Naive thymus-derived CD8-positive, alpha-beta T cell (primary cell): Measurements from ENCODE around the gene MRPL22. TPM values are rescaled to one million over a fixed set of nuclear protein-coding genes. Genes with fewer than 3 reads are reported as not detected.
A peak's percentile ranks its signal among the peaks of the same experiment; 100 is the strongest.
"Not testable (repeated sequence)": the region's sequence is repeated elsewhere in the genome, so short reads cannot be mapped to it uniquely, and the experiment has no call there.

ENCODE experiments used
- ATAC-seq, 2 donors: fragments of 150-1000 bp; cut with Tn5 transposase in 1 of 2; sonication (Bioruptor Pico), chemical (Tn5 transposase) in 1 of 2; 1 replicate in 1 of 2; 2 replicates in 1 of 2; pipeline ENCODE4 v1.10.0; 2021; ENCODE audit warnings: mild to moderate bottlenecking in 2 of 2, moderate library complexity in 2 of 2
- POLR2A ChIA-PET: fragments of 350-600 bp; sonication (Branson Sonifier 250); formaldehyde crosslinking; loops from one replicate; lab custom pipeline; 2021; ENCODE audit warnings: antibody characterized with exemption; lab: Charles Lee
- DNase-seq, 10 donors: peaks; one replicate each; pipeline versions ENCODE4 v3.0.0 to v3.0.0-alpha.2; 2020 to 2022
- H3K27ac Mint-ChIP-seq, 10 donors: one replicate each; pipeline ENCODE4 v1.8.0; 2020 to 2022; ENCODE audit warnings: mild to moderate bottlenecking in 10 of 10, mixed read lengths in 10 of 10, moderate library complexity in 4 of 10, inconsistent platforms in 1 of 10
- H3K27me3 Mint-ChIP-seq, 5 donors: one replicate each; pipeline ENCODE4 v1.8.0; 2021 to 2022; ENCODE audit warnings: mixed read lengths in 5 of 5
- H3K36me3 Mint-ChIP-seq, 3 donors: one replicate each; pipeline ENCODE4 v1.8.0; 2020 to 2022; ENCODE audit warnings: mixed read lengths in 3 of 3, mild to moderate bottlenecking in 2 of 3, inconsistent platforms in 1 of 3
- H3K4me1 Mint-ChIP-seq, 4 donors: one replicate each; pipeline ENCODE4 v1.8.0; 2021 to 2022; ENCODE audit warnings: mixed read lengths in 4 of 4
- H3K4me3 Mint-ChIP-seq, 10 donors: one replicate each; pipeline ENCODE4 v1.8.0; 2020 to 2022; ENCODE audit warnings: mild to moderate bottlenecking in 10 of 10, mixed read lengths in 10 of 10, moderate library complexity in 6 of 10, inconsistent platforms in 1 of 10
- H3K9me3 Mint-ChIP-seq, 9 donors: one replicate each; pipeline ENCODE4 v1.8.0; 2020 to 2022; ENCODE audit warnings: mixed read lengths in 9 of 9, mild to moderate bottlenecking in 3 of 9, inconsistent platforms in 1 of 9, moderate library complexity in 1 of 9
- polyA plus RNA-seq, 3 donors: library from polyadenylated mRNA; unstranded; fragments of 300-500 nt; fragmentation: Illumina TruSeq; gene quantifications; one replicate each; pipeline ENCODE4 v1.2.3, GENCODE V29; 2021
- total RNA-seq, 8 experiments: library from RNA in 2 of 8; stranded (reverse) in 2 of 8; gene quantifications; one replicate each; pipeline ENCODE4 v1.2.3 and lab custom pipeline; 2021 to 2026

MRPL22 gene
- 10 to 100 TPM; 25.6 to 27.2 TPM for total RNA-seq
- 100 to 1,000 TPM in 1 of 3 donors, 10 to 100 TPM in 2; 71.8 to 108 (median 88.8) TPM for polyA plus RNA-seq
- total RNA-seq (lab: John Stamatoyannopoulos, UW) = 9.3 to 22.7 (median 15.6) reads per million in 6 experiments

GRCh38 chr5:154940772-154941620 is at the start of gene MRPL22:
Gene MRPL22, plus strand, starts transcription at chr5:154941073. Its CDS starts 38 bp downstream, at chr5:154941111.
- ATAC-seq (peak; percentile 75 to 80), DNase-seq (peak; percentile 85 to 98 (median 94))
- H3K27me3 Mint-ChIP-seq = peaks cover 0 to 4% (median 0%) of the 10 kb centered on the region in 5 donors
- H3K9me3 Mint-ChIP-seq = no peaks in the 10 kb centered on the region
- H3K4me3 Mint-ChIP-seq = peak within 1 kb of the TSS; percentile 89 to 99 (median 98)
- H3K4me1 Mint-ChIP-seq = peaks cover 17 to 56% (median 52%) of the 10 kb centered on the region in 4 donors
- H3K27ac Mint-ChIP-seq = peak within 1 kb of the TSS; percentile 95 to 99 (median 97)
- H3K36me3 Mint-ChIP-seq = peaks cover 0 to 8% (median 0%) of the 10 kb centered on the region in 3 donors
- POLR2A ChIA-PET = interaction anchor here (0.6 to 1.0 kb wide), 2 partner anchors 12 to 82 kb away, joined by 3 to 4 read pairs; partner anchors contain the start of gene CNOT8

- Mint-ChIP-seq H3K9me3 (peaks cover 0 to 17% (median 5%) of the 10 kb centered on the region in 9 donors), H3K4me1 (no peaks in the 10 kb centered on the region), H3K4me3 (no peak overlapping the region), H3K27me3 (no peaks in the 10 kb centered on the region), H3K36me3 (peaks cover 20 to 90% (median 77%) of the 10 kb centered on the region in 3 donors), H3K27ac (no peak overlapping the region)
- POLR2A ChIA-PET = interaction anchor here (0.7 kb wide), 1 partner anchor 45 kb away, joined by 3 read pairs; no protein-coding TSS in a partner anchor
- DNase-seq = no peak
- no peak for ATAC-seq
Measured at GRCh38 chr5:154892369-154892771, 48.5 kb upstream of the MRPL22 start.

GRCh38 chr5:154893381-154893780 is 47.5 kb upstream of the MRPL22 start:
- peaks cover 11 to 92% (median 69%) of the 10 kb centered on the region in 3 donors for H3K36me3 Mint-ChIP-seq
- no peaks in the 10 kb centered on the region for H3K27me3 Mint-ChIP-seq
- DNase-seq (no peak), ATAC-seq (no peak)
- POLR2A ChIA-PET = interaction anchor here (0.7 kb wide), 1 partner anchor 46 kb away, joined by 3 read pairs; no protein-coding TSS in a partner anchor
- no peaks in the 10 kb centered on the region for H3K4me1 Mint-ChIP-seq
- no peak overlapping the region for H3K27ac Mint-ChIP-seq
- H3K9me3 Mint-ChIP-seq = peaks cover 0 to 8% (median 2%) of the 10 kb centered on the region in 9 donors
- H3K4me3 Mint-ChIP-seq = no peak overlapping the region

- peaks cover 0 to 96% (median 67%) of the 10 kb centered on the region in 3 donors for H3K36me3 Mint-ChIP-seq
- H3K9me3 Mint-ChIP-seq = no peaks in the 10 kb centered on the region
- no peak overlapping the region for H3K4me3 Mint-ChIP-seq
- peak overlapping the region in 3 of 10 donors; percentile 16 to 34 (median 25) for H3K27ac Mint-ChIP-seq
- H3K4me1 Mint-ChIP-seq = no peaks in the 10 kb centered on the region
- no peak for DNase-seq
- POLR2A ChIA-PET = interaction anchor here (0.5 kb wide), 1 partner anchor 533 kb away, joined by 3 read pairs; no protein-coding TSS in a partner anchor
- ATAC-seq = no peak
- no peaks in the 10 kb centered on the region for H3K27me3 Mint-ChIP-seq
Measured at GRCh38 chr5:154895606-154896561, 45.0 kb upstream of the MRPL22 start.

GRCh38 chr5:154896562-154897165 is 44.2 kb upstream of the MRPL22 start:
- Mint-ChIP-seq H3K36me3 (peaks cover 0 to 95% (median 60%) of the 10 kb centered on the region in 3 donors), H3K9me3 (no peaks in the 10 kb centered on the region), H3K4me3 (no peak overlapping the region), H3K4me1 (no peaks in the 10 kb centered on the region), H3K27me3 (no peaks in the 10 kb centered on the region), H3K27ac (peak overlapping the region in 3 of 10 donors; percentile 11 to 45 (median 43))
- DNase-seq = no peak
- no peak for ATAC-seq
- POLR2A ChIA-PET = no interaction called here

GRCh38 chr5:154898210-154898609 is 42.7 kb upstream of the MRPL22 start:
- no peak for ATAC-seq
- Mint-ChIP-seq H3K36me3 (peaks cover 7 to 98% (median 58%) of the 10 kb centered on the region in 3 donors), H3K27ac (peak overlapping the region in 1 of 10 donors; percentile 45), H3K27me3 (no peaks in the 10 kb centered on the region), H3K4me3 (no peak overlapping the region), H3K4me1 (no peaks in the 10 kb centered on the region), H3K9me3 (no peaks in the 10 kb centered on the region)
- POLR2A ChIA-PET = no interaction called here
- no peak for DNase-seq

- H3K9me3 Mint-ChIP-seq = no peaks in the 10 kb centered on the region
- no peak overlapping the region for H3K4me3 Mint-ChIP-seq
- H3K4me1 Mint-ChIP-seq = no peaks in the 10 kb centered on the region
- POLR2A ChIA-PET = interaction anchor here (0.7 to 2.0 kb wide), 2 partner anchors 17 to 144 kb away, joined by 4 to 5 read pairs; partner anchors contain the start of gene LARP1
- no peaks in the 10 kb centered on the region for H3K27me3 Mint-ChIP-seq
- H3K36me3 Mint-ChIP-seq = peaks cover 11 to 95% (median 56%) of the 10 kb centered on the region in 3 donors
- peak overlapping the region in 1 of 10 donors; percentile 71 for H3K27ac Mint-ChIP-seq
- ATAC-seq (no peak), DNase-seq (no peak)
Measured at GRCh38 chr5:154899151-154899816, 41.6 kb upstream of the MRPL22 start.

- Mint-ChIP-seq H3K36me3 (peaks cover 15 to 97% (median 58%) of the 10 kb centered on the region in 3 donors), H3K4me1 (no peaks in the 10 kb centered on the region), H3K9me3 (no peaks in the 10 kb centered on the region), H3K27ac (peak overlapping the region in 1 of 10 donors; percentile 24), H3K27me3 (no peaks in the 10 kb centered on the region), H3K4me3 (no peak overlapping the region)
- DNase-seq (no peak), ATAC-seq (no peak)
- POLR2A ChIA-PET = interaction anchor here (0.7 to 2.0 kb wide), 2 partner anchors 17 to 145 kb away, joined by 4 to 5 read pairs; partner anchors contain the start of gene LARP1
Measured at GRCh38 chr5:154900066-154900465, 40.8 kb upstream of the MRPL22 start.

- Mint-ChIP-seq H3K4me3 (no peak overlapping the region), H3K9me3 (no peaks in the 10 kb centered on the region), H3K36me3 (peaks cover 15 to 97% (median 47%) of the 10 kb centered on the region in 3 donors), H3K27me3 (no peaks in the 10 kb centered on the region), H3K27ac (no peak overlapping the region), H3K4me1 (no peaks in the 10 kb centered on the region)
- POLR2A ChIA-PET = interaction anchor here (0.6 to 0.9 kb wide), 2 partner anchors 11 to 36 kb away, joined by 3 to 4 read pairs; partner anchors contain the start of gene GEMIN5
- DNase-seq (no peak), ATAC-seq (no peak)
Measured at GRCh38 chr5:154901276-154901675, 39.6 kb upstream of the MRPL22 start.

- Mint-ChIP-seq H3K4me1 (no peaks in the 10 kb centered on the region), H3K4me3 (no peak overlapping the region), H3K27ac (no peak overlapping the region), H3K27me3 (no peaks in the 10 kb centered on the region), H3K36me3 (peaks cover 15 to 97% (median 42%) of the 10 kb centered on the region in 3 donors), H3K9me3 (no peaks in the 10 kb centered on the region)
- DNase-seq (no peak), ATAC-seq (no peak)
- POLR2A ChIA-PET = interaction anchor here (0.6 to 0.9 kb wide), 2 partner anchors 12 to 36 kb away, joined by 3 to 4 read pairs; partner anchors contain the start of gene GEMIN5
Measured at GRCh38 chr5:154901913-154902312, 39.0 kb upstream of the MRPL22 start.

- H3K27me3 Mint-ChIP-seq, H3K4me3 Mint-ChIP-seq, ATAC-seq, POLR2A ChIA-PET, H3K4me1 Mint-ChIP-seq, DNase-seq, H3K9me3 Mint-ChIP-seq: not testable (repeated sequence)
- H3K36me3 Mint-ChIP-seq = peaks cover 15 to 94% (median 25%) of the 10 kb centered on the region in 3 donors
- H3K27ac Mint-ChIP-seq = peak overlapping the region in 1 of 10 donors; percentile 4
Measured at GRCh38 chr5:154905601-154906000, 35.3 kb upstream of the MRPL22 start.
